ENCODE data around the gene VAV3. TPM values are rescaled to one million over a fixed set of nuclear protein-coding genes. Genes with fewer than 3 reads are reported as not detected.
"Not testable (repeated sequence)": the region's sequence is repeated elsewhere in the genome, so short reads cannot be mapped to it uniquely, and the experiment has no call there.

Gene VAV3, protein sequence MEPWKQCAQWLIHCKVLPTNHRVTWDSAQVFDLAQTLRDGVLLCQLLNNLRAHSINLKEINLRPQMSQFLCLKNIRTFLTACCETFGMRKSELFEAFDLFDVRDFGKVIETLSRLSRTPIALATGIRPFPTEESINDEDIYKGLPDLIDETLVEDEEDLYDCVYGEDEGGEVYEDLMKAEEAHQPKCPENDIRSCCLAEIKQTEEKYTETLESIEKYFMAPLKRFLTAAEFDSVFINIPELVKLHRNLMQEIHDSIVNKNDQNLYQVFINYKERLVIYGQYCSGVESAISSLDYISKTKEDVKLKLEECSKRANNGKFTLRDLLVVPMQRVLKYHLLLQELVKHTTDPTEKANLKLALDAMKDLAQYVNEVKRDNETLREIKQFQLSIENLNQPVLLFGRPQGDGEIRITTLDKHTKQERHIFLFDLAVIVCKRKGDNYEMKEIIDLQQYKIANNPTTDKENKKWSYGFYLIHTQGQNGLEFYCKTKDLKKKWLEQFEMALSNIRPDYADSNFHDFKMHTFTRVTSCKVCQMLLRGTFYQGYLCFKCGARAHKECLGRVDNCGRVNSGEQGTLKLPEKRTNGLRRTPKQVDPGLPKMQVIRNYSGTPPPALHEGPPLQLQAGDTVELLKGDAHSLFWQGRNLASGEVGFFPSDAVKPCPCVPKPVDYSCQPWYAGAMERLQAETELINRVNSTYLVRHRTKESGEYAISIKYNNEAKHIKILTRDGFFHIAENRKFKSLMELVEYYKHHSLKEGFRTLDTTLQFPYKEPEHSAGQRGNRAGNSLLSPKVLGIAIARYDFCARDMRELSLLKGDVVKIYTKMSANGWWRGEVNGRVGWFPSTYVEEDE
- 2.4 and 3.8 TPM in 2 replicates for total RNA-seq (2014; rRNA removed; shearing (Covaris generic))

DNA sequence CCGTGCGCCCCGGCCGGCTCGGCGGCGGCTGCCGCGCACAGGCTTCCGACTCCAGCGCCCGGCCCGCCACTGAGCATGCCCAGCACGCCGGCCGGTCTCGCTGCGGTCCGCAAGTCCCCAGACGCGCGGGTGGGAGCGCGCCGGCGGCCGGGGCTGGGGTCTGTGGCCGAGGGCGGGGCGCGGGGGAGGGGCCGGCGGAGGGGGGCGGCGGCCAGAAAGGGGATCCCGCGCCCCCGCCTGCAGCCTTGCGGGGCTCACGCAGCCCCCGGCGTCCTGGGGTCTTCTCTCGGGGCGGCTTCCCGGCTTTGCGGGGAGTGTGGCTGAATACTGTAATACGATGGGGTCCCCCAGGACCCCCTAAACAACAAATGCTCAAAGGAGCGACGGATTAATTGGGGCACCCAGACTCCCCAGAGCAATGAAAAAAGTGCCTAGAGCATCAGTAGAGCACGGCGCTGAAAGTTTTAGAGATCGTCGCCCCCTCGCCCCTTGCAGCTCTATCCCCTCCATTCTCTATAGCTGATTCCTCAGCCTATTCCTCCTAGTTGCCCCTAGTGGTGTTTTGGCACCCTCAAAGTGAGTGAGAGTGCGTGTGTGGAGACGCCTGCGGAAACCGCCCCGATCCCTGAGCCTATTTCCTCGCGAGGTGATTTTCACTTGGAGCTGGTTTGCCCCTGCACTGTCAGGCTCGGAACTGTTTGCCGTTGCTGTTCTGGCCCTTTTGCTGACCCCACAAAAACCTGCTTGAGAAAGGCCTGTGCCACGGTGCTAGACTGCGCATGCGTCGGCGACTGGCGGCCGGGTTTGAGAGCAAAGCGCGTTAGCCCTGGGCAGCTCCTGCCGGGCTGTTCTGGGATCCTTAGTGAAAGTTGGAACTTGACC, at the start of gene VAV3:
Gene VAV3, minus strand, starts transcription at position 71 of the 882 bp plus-strand sequence. CDS start 311 bp downstream, outside the sequence.
- peak; percentile 95 for DNase-seq (ENCODE audit: low read depth)

DNA sequence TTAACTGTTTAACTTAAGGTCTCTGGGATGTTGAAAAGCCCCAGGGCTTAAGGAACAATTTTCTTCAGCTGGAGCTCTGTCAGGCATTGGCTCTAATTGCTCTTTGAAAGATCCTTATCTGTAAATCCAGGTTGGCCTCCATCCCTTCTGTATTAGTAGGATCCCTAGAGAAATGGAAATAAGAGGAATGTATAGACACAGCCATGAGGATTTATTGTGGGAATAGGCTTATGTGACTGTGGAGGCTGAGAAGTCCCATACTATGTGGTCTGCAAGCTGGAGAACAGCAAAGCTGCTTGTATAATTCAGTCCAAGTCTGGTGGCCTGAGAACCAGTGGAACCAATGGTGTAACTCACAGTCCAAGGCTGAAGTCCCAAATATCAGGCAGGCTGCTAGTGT, 47.6 kb upstream of the VAV3 start:
- no peak for DNase-seq (ENCODE audit: low read depth)

DNA sequence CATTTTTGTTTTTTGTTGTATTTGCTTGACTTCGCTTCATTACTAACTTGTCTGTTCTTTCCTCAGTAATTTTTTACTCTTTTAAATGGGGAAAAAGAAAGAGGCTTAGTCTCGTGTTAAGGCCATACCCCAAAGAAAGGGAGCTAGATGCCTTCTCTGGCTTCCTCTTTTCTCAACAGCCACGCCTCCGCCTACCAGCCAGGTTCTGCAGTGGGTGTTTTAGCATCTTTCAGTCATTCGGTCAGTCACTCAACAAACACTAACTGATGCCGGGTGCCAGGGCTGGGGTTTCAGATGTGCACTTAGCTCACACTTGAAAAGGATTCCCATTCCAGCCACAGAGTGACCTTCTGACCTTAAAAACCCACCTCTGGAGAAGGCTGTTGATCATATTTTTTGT, 46.3 kb upstream of the VAV3 start:
- no peak for DNase-seq (ENCODE audit: low read depth)

DNA sequence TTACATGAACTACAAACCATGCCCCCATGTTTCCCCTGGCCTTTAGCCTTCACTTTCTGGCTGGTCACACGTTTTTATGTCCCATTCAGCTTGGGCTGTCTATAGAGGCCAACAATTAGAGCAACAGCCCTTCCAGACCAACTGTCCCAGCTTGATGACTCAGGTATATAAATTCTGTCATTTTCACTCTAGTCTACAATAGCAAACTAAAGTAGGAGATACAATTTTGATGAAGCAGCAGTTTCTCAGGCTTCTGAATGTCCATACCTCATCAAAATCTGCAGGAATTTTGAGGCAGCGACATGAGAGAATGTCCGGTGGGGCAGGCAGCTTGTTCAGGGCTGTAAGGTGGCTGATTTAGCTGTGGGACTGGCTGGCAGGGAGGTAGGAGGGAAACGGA, 45.6 kb upstream of the VAV3 start:
- DNase-seq (ENCODE audit: low read depth), result no peak

DNA sequence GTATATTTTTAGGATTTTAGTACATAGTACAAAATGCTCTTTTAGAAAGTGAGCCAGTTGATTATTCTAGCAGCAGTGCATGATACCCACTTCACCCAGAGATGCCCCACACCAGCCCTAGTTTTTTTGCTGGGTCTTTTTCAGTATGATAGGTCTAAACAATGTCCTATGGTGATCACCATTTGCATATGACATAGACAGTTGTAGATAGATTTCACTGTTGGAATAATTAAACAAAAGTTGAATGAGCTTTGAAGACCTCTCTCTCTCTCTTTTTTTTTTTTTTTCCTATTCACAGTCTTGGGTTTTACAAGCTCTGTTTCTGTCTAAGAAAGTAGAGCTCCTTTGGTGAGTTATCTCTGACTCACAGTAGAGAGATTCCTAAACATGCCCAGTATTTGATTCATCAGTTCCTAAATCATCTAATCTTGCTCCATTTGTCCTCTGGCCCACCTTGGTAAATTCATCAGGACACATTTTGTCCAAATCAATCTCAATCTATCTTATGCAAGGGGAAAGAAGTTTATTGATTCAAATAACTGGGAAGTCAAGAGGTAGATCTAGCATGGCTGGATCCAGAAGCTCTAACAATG, 44.7 kb upstream of the VAV3 start:
- peak; percentile 69 for DNase-seq (ENCODE audit: low read depth)

DNA sequence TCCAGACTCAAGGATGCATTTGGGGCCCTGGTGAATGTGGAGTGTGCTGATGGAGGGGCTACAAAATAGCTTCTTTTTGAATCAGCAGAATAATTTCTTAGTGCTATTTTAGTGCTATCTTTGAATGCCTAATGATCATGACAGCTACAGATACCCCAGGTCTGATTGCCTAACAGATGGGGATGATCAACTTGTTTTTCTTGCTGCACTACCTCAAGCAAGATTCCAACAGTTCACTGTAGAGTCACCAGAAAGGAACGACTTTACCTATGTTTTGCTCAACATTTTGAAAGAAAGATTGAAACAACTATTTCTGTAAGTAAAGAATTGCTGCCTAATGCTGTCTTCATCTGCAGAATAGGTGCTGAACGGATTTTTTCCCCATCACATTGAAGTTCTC, 42.6 kb upstream of the VAV3 start:
- DNase-seq (ENCODE audit: low read depth), result no peak

DNA sequence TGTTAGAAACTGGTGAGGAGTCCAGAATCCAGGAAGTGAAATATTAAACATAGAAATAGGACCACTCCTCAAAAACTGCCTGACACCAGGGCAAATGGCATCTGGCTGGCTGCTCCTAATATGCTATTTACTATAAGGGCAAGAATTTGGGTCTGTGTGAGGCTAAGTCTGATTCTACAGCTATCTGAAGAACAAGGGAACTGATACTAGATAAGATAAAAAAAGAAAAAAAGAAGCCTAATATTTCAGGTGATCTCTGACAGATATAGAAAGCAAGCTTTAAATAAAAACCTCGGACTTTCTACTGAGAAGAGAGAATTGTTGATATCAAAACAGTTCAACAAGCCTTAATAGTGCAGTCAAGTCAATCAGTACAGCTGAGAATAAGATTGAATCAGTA, 42.1 kb upstream of the VAV3 start:
- DNase-seq (ENCODE audit: low read depth), result no peak

DNA sequence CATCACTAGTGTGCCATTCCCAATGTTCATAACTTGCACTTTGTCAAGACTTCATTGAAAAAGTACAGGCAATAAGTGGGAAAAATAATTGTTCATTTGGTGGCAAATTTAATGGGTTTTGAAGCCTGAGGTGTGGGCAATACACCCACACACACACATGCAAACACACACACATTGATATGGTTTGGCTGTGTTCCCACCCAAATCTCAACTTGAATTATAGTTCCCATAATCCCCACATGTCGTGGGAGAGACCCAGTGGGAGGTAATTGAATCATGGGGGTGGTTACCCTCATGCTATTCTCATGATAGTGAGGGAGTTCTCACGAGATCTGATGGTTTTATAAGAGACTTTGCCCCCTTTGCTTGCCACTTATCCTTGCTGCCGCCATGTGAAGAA, 39.9 kb upstream of the VAV3 start:
- not testable (repeated sequence) for DNase-seq (ENCODE audit: low read depth)

DNA sequence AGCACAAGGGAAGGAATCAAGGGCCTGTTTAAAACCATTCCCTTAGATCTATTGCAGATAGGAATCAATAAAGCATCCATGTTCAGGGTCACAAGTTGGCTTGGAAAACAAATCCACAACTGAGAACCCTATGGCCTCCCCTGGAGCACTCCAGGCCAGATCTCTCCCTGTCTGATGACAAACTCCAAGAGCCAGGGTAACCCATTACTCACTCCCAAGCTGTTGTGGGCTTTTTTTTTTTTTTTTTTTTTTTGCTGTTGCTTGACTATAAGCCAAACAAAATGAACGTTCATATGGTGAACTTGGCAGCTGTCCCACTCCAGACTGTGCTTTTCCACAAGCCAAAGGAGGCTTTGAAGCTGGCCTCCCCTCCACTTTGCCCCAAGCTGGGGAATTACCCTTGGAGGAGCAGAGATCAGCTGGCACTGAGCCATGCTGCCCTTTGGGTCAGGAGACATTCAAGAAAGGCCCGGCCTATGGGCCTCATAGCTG, 35.7 kb upstream of the VAV3 start:
- DNase-seq (ENCODE audit: low read depth), result peak; percentile 91

DNA sequence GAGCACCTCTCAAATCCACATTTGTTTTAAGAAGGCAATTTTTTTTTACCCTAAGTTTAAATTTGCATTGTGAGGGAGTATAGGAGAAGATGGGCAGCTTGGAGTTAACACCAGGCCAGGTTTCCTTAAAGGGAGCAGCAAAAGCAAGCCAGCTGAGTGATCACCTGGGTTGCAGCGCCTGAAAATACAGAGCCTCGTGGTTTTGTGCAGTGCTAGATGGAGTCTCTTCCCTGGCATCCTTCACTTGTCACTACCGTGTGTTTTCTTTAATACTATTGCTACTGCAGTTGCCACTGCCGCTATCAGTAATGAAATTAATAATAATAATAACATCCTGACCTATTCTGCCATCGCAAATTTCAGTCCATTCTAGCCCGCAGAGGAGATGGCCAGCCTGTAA, 35.2 kb upstream of the VAV3 start:
- no peak for DNase-seq (ENCODE audit: low read depth)

DNA sequence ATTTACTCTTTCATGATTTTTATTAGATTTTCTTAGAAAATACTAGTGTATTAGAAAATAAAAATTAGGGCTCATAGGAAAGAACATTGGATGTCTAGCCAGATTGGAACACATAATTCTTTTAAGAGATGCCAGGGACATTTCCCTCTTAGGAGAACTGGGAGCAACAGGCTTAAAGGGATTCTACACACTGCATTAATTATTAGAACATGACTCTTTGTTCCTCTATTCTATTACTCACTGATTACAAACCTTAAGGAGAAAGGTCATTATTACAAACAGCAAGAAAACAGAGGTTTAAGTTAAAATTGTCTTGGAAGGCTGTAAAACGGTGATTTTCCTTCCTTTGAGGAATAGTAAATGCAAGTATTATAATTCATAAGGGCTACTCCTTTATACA, 32.9 kb upstream of the VAV3 start:
- DNase-seq (ENCODE audit: low read depth), result no peak

DNA sequence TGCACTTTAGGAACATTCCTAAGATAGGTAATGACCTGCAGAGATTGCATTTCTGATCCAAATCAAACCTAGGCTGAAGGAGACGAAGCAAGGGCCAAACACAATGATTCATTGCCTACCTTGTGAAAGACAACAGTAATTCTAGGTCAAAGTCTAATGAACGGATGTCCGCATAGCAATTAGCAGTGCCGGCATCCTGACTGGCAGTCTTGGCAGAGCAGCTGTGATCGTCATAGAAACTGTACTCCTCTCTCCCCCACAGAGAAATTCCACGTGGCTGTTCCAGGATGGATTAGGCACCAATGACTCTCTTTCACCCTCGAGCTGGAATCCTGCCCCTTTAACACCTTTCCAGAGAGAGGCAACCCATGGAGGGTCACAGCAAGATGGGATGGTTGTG, 28.9 kb upstream of the VAV3 start:
- DNase-seq (ENCODE audit: low read depth), result peak; percentile 73

DNA sequence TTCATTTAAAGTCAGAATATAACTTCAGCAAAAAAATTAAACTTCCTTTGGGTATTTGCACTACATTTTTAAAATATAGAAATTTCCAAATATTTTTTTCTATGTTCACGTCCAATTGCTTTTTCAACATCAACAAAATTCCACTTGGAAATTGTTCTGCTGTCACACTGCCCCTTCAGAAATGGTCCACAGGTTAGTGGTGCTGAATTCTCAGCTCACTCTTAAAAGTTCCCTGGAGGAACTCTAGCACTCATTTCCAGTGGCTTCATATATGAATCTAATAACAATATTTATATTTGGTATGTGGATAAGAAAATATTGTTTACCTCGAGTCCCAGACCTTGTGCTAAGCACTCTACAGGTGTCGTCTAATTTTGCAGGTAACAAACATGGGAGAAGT, 27.4 kb upstream of the VAV3 start:
- no peak for DNase-seq (ENCODE audit: low read depth)

DNA sequence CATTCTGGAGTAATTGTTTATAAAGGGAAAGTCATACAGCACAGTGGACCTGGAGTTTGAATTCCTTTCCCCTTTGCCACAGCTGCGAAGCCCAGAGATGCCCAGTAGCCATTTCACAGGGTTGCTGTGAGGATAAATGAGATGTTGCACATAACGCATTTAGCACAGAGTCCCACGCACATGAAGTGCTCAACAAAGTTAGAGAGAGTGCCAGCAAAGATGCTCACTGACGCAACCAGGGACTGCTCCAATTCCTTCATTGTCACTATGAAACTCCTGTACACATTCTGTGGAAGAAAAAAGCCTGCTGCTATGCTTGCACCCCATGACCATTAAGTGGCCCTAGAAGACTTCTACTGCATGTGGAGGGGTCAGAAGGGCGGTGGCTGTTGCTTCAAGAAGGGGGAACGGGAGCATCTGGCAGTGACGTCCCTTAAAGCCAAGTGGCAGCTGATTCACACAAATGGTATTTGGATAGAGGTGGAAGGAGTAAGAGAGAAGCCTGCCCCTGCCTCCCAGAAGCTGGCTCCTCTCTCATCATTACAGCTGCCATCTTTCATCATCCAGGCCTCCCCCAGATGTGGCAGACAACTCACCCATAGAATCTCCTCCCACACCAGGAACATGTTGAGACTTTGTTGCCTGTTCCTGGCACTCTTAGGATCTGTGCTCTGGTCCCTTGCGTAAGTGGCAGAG, 26.5 kb upstream of the VAV3 start:
- DNase-seq (ENCODE audit: low read depth), result peak; percentile 83

DNA sequence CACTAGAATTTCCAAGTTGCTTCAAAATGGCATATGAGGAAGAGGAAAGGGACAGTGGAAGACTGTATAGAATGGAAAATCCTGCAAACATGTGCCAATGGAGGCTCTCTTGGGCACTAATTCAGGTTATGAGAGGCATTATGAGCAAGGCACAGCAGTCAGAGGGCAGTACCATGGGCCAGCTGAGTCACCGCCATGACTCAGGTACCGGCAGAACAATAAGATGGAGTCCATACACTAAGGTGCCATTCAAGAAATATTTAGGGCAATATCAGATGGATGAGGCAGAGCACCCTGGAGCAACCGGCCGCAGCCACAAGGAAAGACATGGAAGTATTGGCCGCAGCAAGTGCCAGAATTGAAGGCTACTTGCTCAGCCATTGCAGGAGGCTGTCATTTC, 25.6 kb upstream of the VAV3 start:
- DNase-seq (ENCODE audit: low read depth), result peak; percentile 79

DNA sequence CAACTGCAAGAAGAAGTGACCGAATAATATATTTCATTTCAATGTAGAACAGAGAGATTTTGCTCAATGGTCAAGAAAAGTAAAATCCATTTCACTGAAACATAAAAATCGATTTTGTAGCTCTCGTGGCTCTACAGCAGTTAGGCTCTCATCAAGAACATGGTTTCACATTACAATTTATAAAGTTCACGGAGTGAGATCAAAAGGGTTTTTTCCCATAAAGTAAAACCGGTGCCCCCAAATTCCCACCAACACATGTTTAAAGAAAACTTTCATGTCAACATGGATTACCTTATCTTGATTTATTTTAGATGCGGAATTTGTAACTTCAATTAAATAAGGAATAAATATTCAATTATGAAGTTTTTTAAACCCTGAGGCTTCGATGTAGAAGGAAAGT, 16.3 kb upstream of the VAV3 start:
- DNase-seq (ENCODE audit: low read depth), result no peak

DNA sequence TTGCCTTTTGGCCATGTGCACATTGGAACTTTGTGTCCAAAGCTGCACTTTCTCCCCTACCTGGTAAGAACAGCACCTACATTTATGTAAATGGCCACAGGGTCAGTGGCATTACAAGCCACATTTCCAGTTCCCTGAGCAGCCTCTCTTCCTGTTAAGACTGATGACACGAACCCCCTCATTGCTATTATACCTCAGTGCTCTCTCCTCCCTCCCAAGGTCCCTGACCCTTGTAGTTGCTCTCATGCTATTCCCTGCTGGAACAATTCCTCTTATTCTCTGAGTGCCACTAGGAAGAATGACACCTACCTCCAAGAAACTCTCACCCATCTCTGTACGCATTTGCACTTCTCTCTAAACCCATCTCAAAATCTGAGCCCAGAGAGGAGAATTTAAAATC, 14.9 kb upstream of the VAV3 start:
- DNase-seq (ENCODE audit: low read depth), result no peak

DNA sequence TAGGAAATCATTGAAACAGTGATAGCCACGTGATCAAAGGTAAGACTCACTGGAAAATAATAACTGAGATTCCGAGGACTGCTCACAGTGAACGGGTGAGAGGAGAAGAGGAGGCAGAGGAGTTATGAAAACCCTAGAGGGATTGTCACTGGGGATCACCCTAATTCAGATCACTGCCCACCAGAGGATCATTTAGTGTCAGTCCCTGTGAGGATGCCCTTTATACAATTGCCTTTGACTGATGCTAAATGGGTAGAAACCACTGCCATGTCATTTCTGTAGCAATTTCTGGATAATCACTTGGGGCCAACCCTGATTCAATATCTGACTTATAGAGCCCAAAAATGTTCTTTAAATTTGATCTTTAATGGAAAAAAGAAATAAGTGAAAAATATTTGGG, 14.1 kb upstream of the VAV3 start:
- DNase-seq (ENCODE audit: low read depth), result no peak

DNA sequence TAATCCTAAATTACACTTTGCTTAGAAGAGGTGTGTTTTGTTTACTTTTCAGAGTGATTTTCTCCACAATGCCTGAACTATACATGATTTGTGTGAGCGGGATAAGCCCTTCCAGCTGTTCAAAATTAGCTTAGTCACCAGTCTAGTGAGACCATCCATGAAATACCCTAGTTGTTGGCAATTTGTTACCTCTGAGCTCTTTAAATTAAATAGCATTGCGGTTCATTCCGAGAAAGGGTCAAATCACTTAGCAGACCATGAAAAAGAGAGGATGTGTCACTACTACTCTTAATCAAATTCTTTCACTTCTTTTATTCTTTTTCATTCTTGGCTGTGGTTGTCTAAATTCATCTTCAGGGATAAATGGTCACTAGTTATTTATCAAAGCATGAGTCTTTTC, 11.9 kb upstream of the VAV3 start:
- peak; percentile 82 for DNase-seq (ENCODE audit: low read depth)

DNA sequence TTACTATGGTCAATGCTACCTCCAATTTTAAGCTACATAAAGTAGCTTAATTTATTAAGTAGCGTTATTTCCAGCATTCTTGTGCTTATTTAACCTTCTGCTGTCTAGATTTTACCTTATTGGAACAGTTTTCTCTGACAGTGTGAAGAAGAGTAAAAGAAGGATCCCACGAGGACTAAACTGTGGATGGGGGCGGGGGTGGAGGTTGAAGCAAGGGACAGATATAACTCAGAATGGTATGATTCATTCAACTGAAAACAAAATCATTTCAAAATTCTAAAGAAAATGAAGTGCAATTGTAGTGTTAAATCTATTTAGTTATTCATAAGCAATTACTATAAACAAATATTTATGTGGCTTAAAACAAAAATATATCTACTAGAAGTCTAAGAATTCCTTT, 11.5 kb upstream of the VAV3 start:
- DNase-seq (ENCODE audit: low read depth), result no peak

DNA sequence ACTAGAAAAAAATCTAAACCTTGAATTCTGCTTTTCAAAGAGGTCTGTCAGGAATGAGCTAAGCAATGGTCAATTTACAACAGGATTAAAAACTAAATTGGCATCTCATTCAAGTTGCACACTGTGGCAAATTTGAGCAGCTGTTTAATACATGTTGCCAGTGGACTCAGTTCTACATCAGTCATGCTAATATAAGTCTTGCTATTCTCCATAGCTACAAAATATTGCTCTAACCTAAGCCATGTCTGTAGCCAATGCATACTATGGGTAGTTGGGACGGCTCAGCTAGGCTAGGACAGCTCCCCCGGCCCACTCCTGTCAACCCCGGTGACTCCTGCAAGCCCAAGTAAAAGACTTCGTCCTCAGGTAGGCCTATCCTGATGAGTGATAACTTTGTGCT, 10.9 kb upstream of the VAV3 start:
- no peak for DNase-seq (ENCODE audit: low read depth)
